H9 (cell line): ENCODE results near the gene SLC12A9. TPM values are rescaled to one million over a fixed set of nuclear protein-coding genes. Genes with fewer than 3 reads are reported as not detected.

Experiments
- DNase-seq: peaks from one replicate; pipeline ENCODE4 v3.0.0-alpha.2; 2017
- H2AFZ ChIP-seq: one replicate; pipeline ENCODE4 v1.6.1; 2013; ENCODE audit warnings: mild to moderate bottlenecking, low read length, control low read depth, moderate library complexity
- H2AK5ac ChIP-seq: 2 replicates; pipeline ENCODE4 v1.6.1; 2013; ENCODE audit warnings: low read length, control low read depth, mixed read lengths; ENCODE audit not compliant: insufficient read length
- H2BK120ac ChIP-seq: one replicate; pipeline ENCODE4 v1.6.1; 2013; ENCODE audit warnings: low read depth, mild to moderate bottlenecking, low read length, control low read depth, inconsistent platforms; ENCODE audit not compliant: poor library complexity, severe bottlenecking
- H2BK12ac ChIP-seq: 2 replicates; pipeline ENCODE4 v1.6.1; 2013; ENCODE audit warnings: low read length, control low read depth, mixed read lengths, low read depth; ENCODE audit not compliant: insufficient read length
- H2BK15ac ChIP-seq: 2 replicates; pipeline ENCODE4 v1.6.1; 2013; ENCODE audit warnings: low read depth, low read length, control low read depth
- H2BK20ac ChIP-seq: one replicate; pipeline ENCODE4 v1.6.1; 2013; ENCODE audit warnings: low read depth, mild to moderate bottlenecking, low read length, control low read depth, inconsistent platforms; ENCODE audit not compliant: poor library complexity, severe bottlenecking
- H2BK5ac ChIP-seq: 2 replicates; pipeline ENCODE4 v1.6.1; 2013; ENCODE audit warnings: low read length, control low read depth, mixed read lengths; ENCODE audit not compliant: insufficient read length
- H3K14ac ChIP-seq: 2 replicates; pipeline ENCODE4 v1.6.1; 2013; ENCODE audit warnings: low read length, control low read depth; ENCODE audit not compliant: insufficient read depth
- H3K18ac ChIP-seq: 2 replicates; pipeline ENCODE4 v1.6.1; 2013; ENCODE audit warnings: low read depth, mild to moderate bottlenecking, mixed read lengths, low read length, control low read depth; ENCODE audit not compliant: insufficient read length
- H3K23ac ChIP-seq: 2 replicates; pipeline ENCODE4 v1.6.1; 2013; ENCODE audit warnings: low read length, control low read depth, mixed read lengths, low read depth; ENCODE audit not compliant: insufficient read length
- H3K23me2 ChIP-seq: 2 replicates; pipeline ENCODE4 v1.6.1; 2013; ENCODE audit warnings: low read depth, mild to moderate bottlenecking, mixed read lengths, low read length, control low read depth; ENCODE audit not compliant: insufficient read length, poor library complexity, severe bottlenecking
- H3K27ac ChIP-seq: 2 replicates; pipeline ENCODE4 v1.5.1; 2013; ENCODE audit warnings: low read length, control low read depth, mixed read lengths, low read depth; ENCODE audit not compliant: insufficient read length
- H3K27me3 ChIP-seq: 2 replicates; pipeline ENCODE4 v1.6.1; 2013; ENCODE audit warnings: low read length, control low read depth, inconsistent platforms; ENCODE audit not compliant: insufficient read depth
- H3K4ac ChIP-seq: 2 replicates; pipeline ENCODE4 v1.6.1; 2013; ENCODE audit warnings: low read depth, mild to moderate bottlenecking, control low read depth, inconsistent platforms, low read length, moderate library complexity
- H3K4me1 ChIP-seq: 2 replicates; pipeline ENCODE4 v1.6.1; 2013; ENCODE audit warnings: low read length, control low read depth, inconsistent platforms; ENCODE audit not compliant: insufficient read depth
- H3K4me2 ChIP-seq: 2 replicates; pipeline ENCODE4 v1.6.1; 2013; ENCODE audit warnings: low read length, control low read depth, mixed read lengths; ENCODE audit not compliant: insufficient read length, insufficient read depth
- H3K56ac ChIP-seq: 2 replicates; pipeline ENCODE4 v1.6.1; 2013; ENCODE audit warnings: low read depth, mild to moderate bottlenecking, mixed read lengths, low read length, control low read depth; ENCODE audit not compliant: insufficient read length
- H3K79me1 ChIP-seq: 2 replicates; pipeline ENCODE4 v1.6.1; 2013; ENCODE audit warnings: low read depth, mild to moderate bottlenecking, moderate library complexity, low read length, control low read depth, inconsistent platforms; ENCODE audit not compliant: insufficient read depth, poor library complexity, severe bottlenecking
- H3K79me2 ChIP-seq: 2 replicates; pipeline ENCODE4 v1.6.1; 2013; ENCODE audit warnings: low read length, control low read depth, inconsistent platforms; ENCODE audit not compliant: insufficient read depth
- H3K9ac ChIP-seq: 2 replicates; pipeline ENCODE4 v1.6.1; 2013; ENCODE audit warnings: low read length, control low read depth, mixed read lengths; ENCODE audit not compliant: insufficient read length; ENCODE audit errors: extremely low read depth
- H3K9me3 ChIP-seq: one replicate; pipeline ENCODE4 v1.6.1; 2013; ENCODE audit warnings: low read depth, low read length, inconsistent platforms; ENCODE audit not compliant: control insufficient read depth
- H3T11ph ChIP-seq: one replicate; pipeline ENCODE4 v1.6.1; 2013; ENCODE audit warnings: mild to moderate bottlenecking, low read length, control low read depth, inconsistent platforms
- H4K20me1 ChIP-seq: one replicate; pipeline ENCODE4 v1.6.1; 2013; ENCODE audit not compliant: control insufficient read depth, insufficient read length, insufficient read depth
- H4K5ac ChIP-seq: 2 replicates; pipeline ENCODE4 v1.6.1; 2013; ENCODE audit warnings: low read depth, mild to moderate bottlenecking, mixed read lengths, low read length, control low read depth; ENCODE audit not compliant: insufficient read length
- H4K8ac ChIP-seq: replicated peaks from 2 replicates; pipeline ENCODE4 v1.6.1; 2013; ENCODE audit warnings: low read length, control low read depth, mixed read lengths, low read depth; ENCODE audit not compliant: insufficient read length
- H4K91ac ChIP-seq: 2 replicates; pipeline ENCODE4 v1.6.1; 2013; ENCODE audit warnings: low read depth, mild to moderate bottlenecking, moderate library complexity, mixed read lengths, low read length, control low read depth; ENCODE audit not compliant: insufficient read length
- H3K27ac Mint-ChIP-seq, 3 experiments: 2 replicates in 2 of 3; 3 replicates in 1 of 3; pipeline ENCODE4 v1.8.0; 2020 to 2021; ENCODE audit warnings: mixed read lengths in 3 of 3, mild to moderate bottlenecking in 1 of 3, moderate library complexity in 1 of 3
- H3K27me3 Mint-ChIP-seq: 2 replicates; pipeline ENCODE4 v1.8.0; 2021; ENCODE audit warnings: low read depth, mild to moderate bottlenecking, moderate library complexity, mixed read lengths
- H3K36me3 Mint-ChIP-seq, 3 experiments: 2 replicates in 2 of 3; 3 replicates in 1 of 3; pipeline ENCODE4 v1.8.0; 2020 to 2021; ENCODE audit warnings: low read depth in 3 of 3, mixed read lengths in 3 of 3; ENCODE audit not compliant: insufficient read depth in 1 of 3
- H3K4me1 Mint-ChIP-seq, 2 experiments: 2 replicates each; pipeline ENCODE4 v1.8.0; 2020; ENCODE audit warnings: mixed read lengths in 2 of 2
- H3K4me3 Mint-ChIP-seq, 2 experiments: 2 replicates in 1 of 2; 3 replicates in 1 of 2; pipeline ENCODE4 v1.8.0; 2020 to 2021; ENCODE audit warnings: mild to moderate bottlenecking in 2 of 2, mixed read lengths in 2 of 2, moderate library complexity in 1 of 2
- H3K9me3 Mint-ChIP-seq, 2 experiments: 2 replicates in 1 of 2; 3 replicates in 1 of 2; pipeline ENCODE4 v1.8.0; 2020; ENCODE audit warnings: mild to moderate bottlenecking in 2 of 2, mixed read lengths in 2 of 2, moderate library complexity in 1 of 2
- WGBS: extraction: QIAGEN DNeasy Blood & Tissue Kit; methylation state at CpG from one replicate; pipeline ENCODE4 v1.1.7; 2013; ENCODE audit warnings: missing lambda C conversion rate, low lambda C conversion rate, mixed read lengths; ENCODE audit not compliant: insufficient read length; ENCODE audit errors: extremely low coverage; 5-methylcytosine and 5-hydroxymethylcytosine counted together
- total RNA-seq: library from RNA; stranded (reverse); gene quantifications from 2 replicates; pipeline ENCODE4 v1.2.1, GENCODE V29; 2021
- TF ChIP-seq, protein P1 (sequence below): fragments of 200-600 bp; sonication (generic); conservative IDR thresholded peaks from 3 replicates; pipeline ENCODE4 v1.8.0; 2021; ENCODE audit warnings: antibody characterized with exemption, mild to moderate bottlenecking

Gene SLC12A9
- total RNA-seq, 1 experiment from 2014 or later, result 43.0 TPM

DNA sequence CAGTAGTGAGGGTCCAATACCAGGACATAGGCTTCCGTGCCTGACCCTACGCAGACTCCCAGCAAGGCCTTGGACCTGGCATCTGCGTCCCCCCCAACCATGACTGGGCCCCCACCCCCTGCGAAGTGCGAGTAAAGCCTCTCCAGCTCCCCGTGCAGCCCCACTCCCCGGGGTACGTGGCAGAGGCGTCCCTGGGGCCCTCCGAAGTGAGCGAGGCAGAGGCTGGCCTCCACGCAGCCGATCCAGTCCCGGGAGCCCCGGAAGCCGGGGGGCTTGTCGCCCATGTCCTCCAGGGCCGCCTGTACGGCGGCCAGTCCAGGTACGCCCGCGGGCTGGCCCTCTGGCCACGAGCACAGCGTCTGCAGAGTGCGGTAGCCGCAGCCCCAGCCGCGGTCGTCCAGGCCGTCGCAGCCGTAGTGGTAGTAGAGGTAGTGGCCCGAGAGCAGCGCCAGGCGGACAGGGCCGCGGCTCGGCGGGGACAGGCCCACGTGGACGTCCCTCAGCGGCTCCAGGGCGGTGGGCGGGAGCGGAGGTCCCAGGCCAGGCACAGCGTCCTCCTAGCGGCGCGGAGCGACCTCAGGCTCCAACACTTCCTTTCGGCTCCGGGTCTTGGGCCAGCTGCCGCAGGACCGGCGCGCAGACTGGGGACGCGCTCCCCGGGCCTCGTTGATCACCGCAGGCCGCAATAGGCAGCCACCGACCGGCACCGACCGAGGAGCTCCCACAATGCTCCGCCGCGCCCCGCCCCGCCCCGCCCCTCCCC is 36.7 kb downstream of the SLC12A9 start, which contains the start of gene UFSP1:
TSS of gene UFSP1 (minus strand) at position 728 of the 763 bp plus-strand sequence. CDS start at position 284, 444 bp downstream.
- H3K27me3 Mint-ChIP-seq, result peaks cover under 1% of the 10 kb centered on the region
- Histone ChIP-seq H3K23me2 (peaks cover 25% of the 10 kb centered on the region), H3K4ac (no peak within 1 kb of the TSS; the same call in 1 of the 2 replicates), H2BK120ac (no peak within 1 kb of the TSS), H3T11ph (no peak within 1 kb of the TSS), H4K8ac (no peak within 1 kb of the TSS), H2BK12ac (no peak within 1 kb of the TSS), H2BK20ac (no peak within 1 kb of the TSS), H2BK15ac (no peak within 1 kb of the TSS), H3K79me2 (peaks cover 6% of the 10 kb centered on the region; the same call in 1 of the 2 replicates), H3K4me2 (peak within 1 kb of the TSS; percentile 54), H3K27ac (no peak within 1 kb of the TSS), H3K14ac (peak within 1 kb of the TSS; percentile 88; the same call in 1 of the 2 replicates), H3K56ac (no peak within 1 kb of the TSS), H2BK5ac (peak within 1 kb of the TSS; percentile 71), H4K91ac (no peak within 1 kb of the TSS), H3K4me1 (peaks cover 2% of the 10 kb centered on the region; the same call in 1 of the 2 replicates), H4K20me1 (no peaks in the 10 kb centered on the region), H2AFZ (no peak within 1 kb of the TSS), H3K9ac (peak within 1 kb of the TSS; percentile 76), H4K5ac (no peak within 1 kb of the TSS), H3K79me1 (no peaks in the 10 kb centered on the region), H3K27me3 (no peaks in the 10 kb centered on the region), H3K23ac (no peak within 1 kb of the TSS), H3K9me3 (no peaks in the 10 kb centered on the region), H3K18ac (peak within 1 kb of the TSS; percentile 85), H2AK5ac (no peak within 1 kb of the TSS)
- TF ChIP-seq, protein P1, sequence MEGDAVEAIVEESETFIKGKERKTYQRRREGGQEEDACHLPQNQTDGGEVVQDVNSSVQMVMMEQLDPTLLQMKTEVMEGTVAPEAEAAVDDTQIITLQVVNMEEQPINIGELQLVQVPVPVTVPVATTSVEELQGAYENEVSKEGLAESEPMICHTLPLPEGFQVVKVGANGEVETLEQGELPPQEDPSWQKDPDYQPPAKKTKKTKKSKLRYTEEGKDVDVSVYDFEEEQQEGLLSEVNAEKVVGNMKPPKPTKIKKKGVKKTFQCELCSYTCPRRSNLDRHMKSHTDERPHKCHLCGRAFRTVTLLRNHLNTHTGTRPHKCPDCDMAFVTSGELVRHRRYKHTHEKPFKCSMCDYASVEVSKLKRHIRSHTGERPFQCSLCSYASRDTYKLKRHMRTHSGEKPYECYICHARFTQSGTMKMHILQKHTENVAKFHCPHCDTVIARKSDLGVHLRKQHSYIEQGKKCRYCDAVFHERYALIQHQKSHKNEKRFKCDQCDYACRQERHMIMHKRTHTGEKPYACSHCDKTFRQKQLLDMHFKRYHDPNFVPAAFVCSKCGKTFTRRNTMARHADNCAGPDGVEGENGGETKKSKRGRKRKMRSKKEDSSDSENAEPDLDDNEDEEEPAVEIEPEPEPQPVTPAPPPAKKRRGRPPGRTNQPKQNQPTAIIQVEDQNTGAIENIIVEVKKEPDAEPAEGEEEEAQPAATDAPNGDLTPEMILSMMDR, result no peak
- peak within 1 kb of the TSS; percentile 93 to 98 (median 94) for H3K27ac Mint-ChIP-seq
- peaks cover 39 to 46% of the 10 kb centered on the region in 2 experiments for H3K4me1 Mint-ChIP-seq
- peaks cover 41 to 48% (median 45%) of the 10 kb centered on the region in 3 experiments for H3K36me3 Mint-ChIP-seq
- WGBS, result no CpG with 5 or more reads among the region's 73 CpGs
- DNase-seq, result peak; percentile 43
- no peaks in the 10 kb centered on the region for H3K9me3 Mint-ChIP-seq
- peak within 1 kb of the TSS; percentile 80 to 93 for H3K4me3 Mint-ChIP-seq
